Keratinocyte (primary cell): ENCODE results near the gene FASTKD1. TPM values are rescaled to one million over a fixed set of nuclear protein-coding genes. Genes with fewer than 3 reads are reported as not detected.
A peak's percentile ranks its signal among the peaks of the same experiment; 100 is the strongest.

Source experiments
- DNase-seq: peaks from one replicate; pipeline ENCODE4 v3.0.0-alpha.2; 2011; ENCODE audit warnings: low read depth, missing footprints, low spot score
- FAIRE-seq: peaks from 2 replicates; lab custom pipeline; 2011; peaks lifted over from hg19 to GRCh38; lab: Jason Lieb, UNC
- H2AFZ ChIP-seq: 2 replicates; pipeline ENCODE4 v1.6.0; 2012; ENCODE audit warnings: low read length, control low read depth, inconsistent platforms; ENCODE audit not compliant: control insufficient read depth
- H3K27ac ChIP-seq: 2 replicates; pipeline ENCODE4 v1.5.1; 2011; ENCODE audit warnings: low read length; ENCODE audit not compliant: control insufficient read depth, insufficient read depth
- H3K27me3 ChIP-seq: 3 replicates; pipeline ENCODE4 v1.6.0; 2011; ENCODE audit warnings: low read length; ENCODE audit not compliant: control insufficient read depth, insufficient read depth; ENCODE audit errors: extremely low read depth
- H3K36me3 ChIP-seq, 2 experiments: 2 replicates in 1 of 2; 3 replicates in 1 of 2; pipeline ENCODE4 v1.5.1; 2011; ENCODE audit warnings: low read length in 2 of 2, mild to moderate bottlenecking in 1 of 2; ENCODE audit not compliant: control insufficient read depth in 2 of 2, insufficient read depth in 2 of 2; ENCODE audit errors: extremely low read depth in 1 of 2
- H3K4me1 ChIP-seq: 3 replicates; pipeline ENCODE4 v1.5.1; 2011; ENCODE audit warnings: low read length; ENCODE audit not compliant: control insufficient read depth, insufficient read depth; ENCODE audit errors: extremely low read depth
- H3K4me2 ChIP-seq: 3 replicates; pipeline ENCODE4 v1.6.0; 2011; ENCODE audit warnings: low read depth, low read length; ENCODE audit not compliant: control insufficient read depth, insufficient read depth; ENCODE audit errors: extremely low read depth
- H3K4me3 ChIP-seq, 3 experiments: fragments of 200-600 bp in 1 of 3; sonication (generic) in 1 of 3; 2 replicates in 2 of 3; 3 replicates in 1 of 3; pipeline ENCODE4 v1.5.1; 2011 to 2016; ENCODE audit warnings: low read length in 3 of 3, mild to moderate bottlenecking in 3 of 3, control low read depth in 2 of 3, inconsistent platforms in 1 of 3, low read depth in 1 of 3, mixed read lengths in 1 of 3, mixed run types in 1 of 3, moderate library complexity in 1 of 3; ENCODE audit not compliant: control insufficient read depth in 2 of 3, insufficient read depth in 2 of 3; ENCODE audit errors: extremely low read depth in 1 of 3
- H3K79me2 ChIP-seq: 2 replicates; pipeline ENCODE4 v1.6.0; 2012; ENCODE audit warnings: low read length; ENCODE audit not compliant: control insufficient read depth, insufficient read depth
- H3K9ac ChIP-seq: 3 replicates; pipeline ENCODE4 v1.6.0; 2011; ENCODE audit warnings: low read length; ENCODE audit not compliant: control insufficient read depth, insufficient read depth; ENCODE audit errors: extremely low read depth
- H3K9me1 ChIP-seq: 3 replicates; pipeline ENCODE4 v1.6.0; 2011; ENCODE audit warnings: low read length; ENCODE audit not compliant: control insufficient read depth, insufficient read depth; ENCODE audit errors: extremely low read depth
- H3K9me3 ChIP-seq: 2 replicates; pipeline ENCODE4 v1.5.1; 2012; ENCODE audit warnings: low read depth, low read length; ENCODE audit not compliant: control insufficient read depth
- H4K20me1 ChIP-seq: 3 replicates; pipeline ENCODE4 v1.6.0; 2011; ENCODE audit warnings: low read length; ENCODE audit not compliant: control insufficient read depth, insufficient read depth; ENCODE audit errors: extremely low read depth
- EZH2 ChIP-seq: IDR thresholded peaks from one replicate; pipeline ENCODE4 v1.6.1; 2012; ENCODE audit warnings: inconsistent platforms, mild to moderate bottlenecking, low read length, moderate library complexity
- dilution Hi-C: fragments of 300-500 bp; cut with MboI; formaldehyde crosslinking; loops from one replicate; pipeline ENCODE4 v1.7.0; 2020; ENCODE audit warnings: low sequenced_read_pairs; ENCODE audit not compliant: extremely low pct_ligation_motif_present
- polyA plus RNA-seq, 5 experiments: library from polyadenylated mRNA; depleted of rRNA in 3 of 5; stranded (reverse) in 3 of 5; stranded (forward) in 1 of 5; unstranded in 1 of 5; fragments of >200 nt; gene quantifications; 1 replicate in 1 of 5; 2 replicates in 3 of 5; 3 replicates in 1 of 5; pipeline versions ENCODE4 v1.2.1 to v1.2.3, GENCODE V29; 2011 to 2012; ENCODE audit warnings: missing spikeins in 2 of 5, low read depth in 1 of 5, low replicate concordance in 1 of 5
- TF ChIP-seq, protein P1 (sequence below), 3 experiments: IDR thresholded peaks in 1 of 3; conservative IDR thresholded peaks in 1 of 3; optimal IDR thresholded peaks in 1 of 3; 2 replicates in 2 of 3; 3 replicates in 1 of 3; pipeline versions ENCODE3 to v1.5.1; 2011; ENCODE audit warnings: low read length in 3 of 3, mild to moderate bottlenecking in 3 of 3, moderate library complexity in 2 of 3, control low read depth in 1 of 3, inconsistent platforms in 1 of 3; ENCODE audit not compliant: insufficient read depth in 2 of 3; ENCODE audit errors: extremely low read depth in 1 of 3

The FASTKD1 gene
- polyA plus RNA-seq, 1 donor (not counting 4 experiments of a cell fraction or from before 2014, with no cell fraction given): 41.7 TPM

DNA sequence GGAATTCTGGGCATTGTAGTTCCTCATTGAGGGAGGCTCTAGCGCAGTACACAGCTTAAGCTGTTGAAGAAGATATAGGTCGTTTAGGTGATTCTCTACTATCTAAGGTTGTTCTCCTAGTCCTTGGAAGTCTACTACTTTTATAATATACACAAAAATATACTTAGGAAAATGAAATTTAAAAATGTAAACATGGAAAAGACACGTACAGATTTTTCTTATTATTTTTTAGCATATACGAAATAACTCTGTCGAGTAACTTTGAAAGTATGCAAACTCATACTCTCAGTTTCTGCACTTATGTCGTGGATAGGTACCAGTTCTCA lies 272 bp upstream of the FASTKD1 start:
- Histone ChIP-seq H4K20me1 (no peaks in the 10 kb centered on the region), H3K27me3 (no peaks in the 10 kb centered on the region), H3K27ac (peak overlapping the region; percentile 86), H2AFZ (peak overlapping the region; percentile 99), H3K79me2 (peaks cover 32% of the 10 kb centered on the region), H3K4me1 (peaks cover 12% of the 10 kb centered on the region), H3K9me3 (no peaks in the 10 kb centered on the region), H3K4me2 (peak overlapping the region; percentile 98), H3K4me3 (peak overlapping the region; percentile 55 to 99 (median 99)), H3K9me1 (no peaks in the 10 kb centered on the region), H3K9ac (peak overlapping the region; percentile 94), H3K36me3 (no peaks in the 10 kb centered on the region)
- DNase-seq: no peak
- dilution Hi-C loops: no loop called here
- TF ChIP-seq, protein P1, sequence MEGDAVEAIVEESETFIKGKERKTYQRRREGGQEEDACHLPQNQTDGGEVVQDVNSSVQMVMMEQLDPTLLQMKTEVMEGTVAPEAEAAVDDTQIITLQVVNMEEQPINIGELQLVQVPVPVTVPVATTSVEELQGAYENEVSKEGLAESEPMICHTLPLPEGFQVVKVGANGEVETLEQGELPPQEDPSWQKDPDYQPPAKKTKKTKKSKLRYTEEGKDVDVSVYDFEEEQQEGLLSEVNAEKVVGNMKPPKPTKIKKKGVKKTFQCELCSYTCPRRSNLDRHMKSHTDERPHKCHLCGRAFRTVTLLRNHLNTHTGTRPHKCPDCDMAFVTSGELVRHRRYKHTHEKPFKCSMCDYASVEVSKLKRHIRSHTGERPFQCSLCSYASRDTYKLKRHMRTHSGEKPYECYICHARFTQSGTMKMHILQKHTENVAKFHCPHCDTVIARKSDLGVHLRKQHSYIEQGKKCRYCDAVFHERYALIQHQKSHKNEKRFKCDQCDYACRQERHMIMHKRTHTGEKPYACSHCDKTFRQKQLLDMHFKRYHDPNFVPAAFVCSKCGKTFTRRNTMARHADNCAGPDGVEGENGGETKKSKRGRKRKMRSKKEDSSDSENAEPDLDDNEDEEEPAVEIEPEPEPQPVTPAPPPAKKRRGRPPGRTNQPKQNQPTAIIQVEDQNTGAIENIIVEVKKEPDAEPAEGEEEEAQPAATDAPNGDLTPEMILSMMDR (optimal IDR thresholded peaks at IDR 0.05 in 1 of 3, IDR thresholded peaks at IDR 0.05 in 1 of 3, conservative IDR thresholded peaks at IDR 0.05 in 1 of 3; ENCODE audit: extremely low read depth in 1 of 3, insufficient read depth in 2 of 3, low read length in 3 of 3): no peak
- no peak for TF ChIP-seq EZH2
- FAIRE-seq: no peak

GRCh38 chr2:169572821-169573159 lies 875 bp downstream of the FASTKD1 start:
- H3K27me3 ChIP-seq: no peaks in the 10 kb centered on the region
- no peaks in the 10 kb centered on the region for H3K36me3 ChIP-seq
- DNase-seq: no peak
- TF ChIP-seq EZH2: no peak
- TF ChIP-seq, protein P1 (optimal IDR thresholded peaks at IDR 0.05 in 1 of 3, IDR thresholded peaks at IDR 0.05 in 1 of 3, conservative IDR thresholded peaks at IDR 0.05 in 1 of 3; ENCODE audit: extremely low read depth in 1 of 3, insufficient read depth in 2 of 3, low read length in 3 of 3): no peak
- H3K4me1 ChIP-seq: peaks cover 12% of the 10 kb centered on the region
- H3K9me1 ChIP-seq: no peaks in the 10 kb centered on the region
- H4K20me1 ChIP-seq: no peaks in the 10 kb centered on the region
- H2AFZ ChIP-seq: peak overlapping the region; percentile 99
- peak overlapping the region; percentile 55 to 99 (median 99) for H3K4me3 ChIP-seq
- dilution Hi-C loops: no loop called here
- H3K9me3 ChIP-seq: no peaks in the 10 kb centered on the region
- peak overlapping the region; percentile 94 for H3K9ac ChIP-seq
- H3K27ac ChIP-seq: peak overlapping the region; percentile 86
- peak overlapping the region; percentile 98 for H3K4me2 ChIP-seq
- H3K79me2 ChIP-seq: peaks cover 32% of the 10 kb centered on the region
- no peak for FAIRE-seq
